Osteocyte (in vitro differentiated cells): ENCODE results near the gene AMN1. TPM values are rescaled to one million over a fixed set of nuclear protein-coding genes. Genes with fewer than 3 reads are reported as not detected.
"Not testable (repeated sequence)": the region's sequence is repeated elsewhere in the genome, so short reads cannot be mapped to it uniquely, and the experiment has no call there.

ENCODE experiments used
- DNase-seq: peaks from one replicate; pipeline ENCODE4 v3.0.0; 2021; ENCODE audit warnings: mixed read lengths; ENCODE audit not compliant: unreplicated experiment; ENCODE audit errors: extremely low spot score
- H3K27ac Mint-ChIP-seq: one replicate; pipeline ENCODE4 v1.8.0; 2021; ENCODE audit warnings: mild to moderate bottlenecking, mixed read lengths; ENCODE audit not compliant: unreplicated experiment
- H3K27me3 Mint-ChIP-seq: one replicate; pipeline ENCODE4 v1.8.0; 2021; ENCODE audit warnings: mixed read lengths; ENCODE audit not compliant: unreplicated experiment
- H3K36me3 Mint-ChIP-seq: one replicate; pipeline ENCODE4 v1.8.0; 2021; ENCODE audit warnings: mixed read lengths; ENCODE audit not compliant: unreplicated experiment
- H3K4me1 Mint-ChIP-seq: one replicate; pipeline ENCODE4 v1.8.0; 2021; ENCODE audit warnings: mixed read lengths; ENCODE audit not compliant: unreplicated experiment
- H3K4me3 Mint-ChIP-seq: one replicate; pipeline ENCODE4 v1.8.0; 2021; ENCODE audit warnings: mild to moderate bottlenecking, moderate library complexity, mixed read lengths; ENCODE audit not compliant: unreplicated experiment
- H3K9me3 Mint-ChIP-seq: one replicate; pipeline ENCODE4 v1.8.0; 2021; ENCODE audit warnings: mixed read lengths; ENCODE audit not compliant: unreplicated experiment
- total RNA-seq: library from RNA; stranded (reverse); gene quantifications from 2 replicates; pipeline ENCODE4 v1.2.1, GENCODE V29; 2021
- TF ChIP-seq, protein P1 (sequence below): fragments of 200-600 bp; sonication (generic); IDR thresholded peaks from 2 replicates; pipeline ENCODE4 v1.5.0; 2021; ENCODE audit warnings: antibody characterized with exemption, mild to moderate bottlenecking, moderate library complexity

The AMN1 gene
- total RNA-seq, 1 donor from 2014 or later, result 8.5 TPM

- H3K4me1 Mint-ChIP-seq, result no peaks in the 10 kb centered on the region
- no peaks in the 10 kb centered on the region for H3K36me3 Mint-ChIP-seq
- H3K27me3 Mint-ChIP-seq, result peaks cover 13% of the 10 kb centered on the region
- TF ChIP-seq, protein P1, sequence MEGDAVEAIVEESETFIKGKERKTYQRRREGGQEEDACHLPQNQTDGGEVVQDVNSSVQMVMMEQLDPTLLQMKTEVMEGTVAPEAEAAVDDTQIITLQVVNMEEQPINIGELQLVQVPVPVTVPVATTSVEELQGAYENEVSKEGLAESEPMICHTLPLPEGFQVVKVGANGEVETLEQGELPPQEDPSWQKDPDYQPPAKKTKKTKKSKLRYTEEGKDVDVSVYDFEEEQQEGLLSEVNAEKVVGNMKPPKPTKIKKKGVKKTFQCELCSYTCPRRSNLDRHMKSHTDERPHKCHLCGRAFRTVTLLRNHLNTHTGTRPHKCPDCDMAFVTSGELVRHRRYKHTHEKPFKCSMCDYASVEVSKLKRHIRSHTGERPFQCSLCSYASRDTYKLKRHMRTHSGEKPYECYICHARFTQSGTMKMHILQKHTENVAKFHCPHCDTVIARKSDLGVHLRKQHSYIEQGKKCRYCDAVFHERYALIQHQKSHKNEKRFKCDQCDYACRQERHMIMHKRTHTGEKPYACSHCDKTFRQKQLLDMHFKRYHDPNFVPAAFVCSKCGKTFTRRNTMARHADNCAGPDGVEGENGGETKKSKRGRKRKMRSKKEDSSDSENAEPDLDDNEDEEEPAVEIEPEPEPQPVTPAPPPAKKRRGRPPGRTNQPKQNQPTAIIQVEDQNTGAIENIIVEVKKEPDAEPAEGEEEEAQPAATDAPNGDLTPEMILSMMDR, result no peak
- H3K9me3 Mint-ChIP-seq, result no peaks in the 10 kb centered on the region
- H3K27ac Mint-ChIP-seq, result no peak overlapping the region
- no peak overlapping the region for H3K4me3 Mint-ChIP-seq
- no peak for DNase-seq
These were observed 39.2 kb upstream of the AMN1 start for GRCh38 chr12:31768046-31768445.

GRCh38 chr12:31765931-31766330 lies 37.1 kb upstream of the AMN1 start:
- Mint-ChIP-seq H3K27me3 (peaks cover 3% of the 10 kb centered on the region), H3K36me3 (no peaks in the 10 kb centered on the region), H3K4me3 (no peak overlapping the region), H3K4me1 (no peaks in the 10 kb centered on the region), H3K9me3 (peaks cover 4% of the 10 kb centered on the region), H3K27ac (no peak overlapping the region)
- TF ChIP-seq, protein P1, result no peak
- no peak for DNase-seq

DNA sequence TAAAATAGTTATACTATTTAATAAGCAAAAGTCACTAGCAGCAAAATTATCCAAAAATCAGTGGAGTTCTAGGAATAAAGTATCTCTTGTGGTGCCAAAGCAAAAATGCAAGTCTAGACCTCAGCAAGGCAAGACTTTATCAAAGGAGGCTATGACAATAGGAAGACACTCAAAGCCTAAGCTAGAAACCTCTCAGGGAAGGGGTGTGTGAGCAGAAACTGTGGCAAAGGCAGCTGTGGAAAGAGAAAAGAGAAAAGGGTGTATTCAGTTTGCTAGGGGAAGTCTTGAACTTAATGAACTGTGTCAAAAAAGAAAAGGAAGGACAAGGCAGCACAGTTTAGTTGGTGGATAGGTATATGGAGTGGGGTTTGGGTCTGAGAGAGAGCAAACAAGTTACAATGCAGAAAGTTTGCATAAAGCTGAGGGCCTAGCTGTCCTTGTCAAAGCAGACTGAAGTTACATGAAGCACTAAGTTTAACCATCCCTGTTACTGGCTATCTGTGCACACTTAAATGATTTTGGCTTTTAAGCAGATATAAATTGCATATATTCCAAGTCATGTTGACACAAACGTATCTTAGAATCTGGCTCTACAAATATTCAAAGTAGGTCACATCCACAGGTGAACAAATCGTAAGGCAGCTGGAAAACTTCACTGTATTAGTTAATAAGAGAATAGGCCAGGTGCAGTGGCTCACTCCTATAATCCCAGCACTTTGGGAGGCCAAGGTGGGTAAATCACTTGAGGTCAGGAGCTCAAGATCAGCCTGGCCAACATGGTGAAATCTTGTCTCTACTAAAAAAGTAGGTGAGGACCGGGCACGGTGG lies 31.0 kb upstream of the AMN1 start:
- Mint-ChIP-seq H3K36me3 (no peaks in the 10 kb centered on the region), H3K27ac (no peak overlapping the region), H3K4me1 (no peaks in the 10 kb centered on the region), H3K9me3 (peaks cover 4% of the 10 kb centered on the region), H3K4me3 (no peak overlapping the region), H3K27me3 (peaks cover 3% of the 10 kb centered on the region)
- DNase-seq, result no peak
- TF ChIP-seq, protein P1, result no peak

GRCh38 chr12:31758297-31758696 lies 29.5 kb upstream of the AMN1 start:
- not testable (repeated sequence) for H3K27ac Mint-ChIP-seq, H3K36me3 Mint-ChIP-seq, H3K27me3 Mint-ChIP-seq, DNase-seq, H3K4me1 Mint-ChIP-seq, H3K4me3 Mint-ChIP-seq, H3K9me3 Mint-ChIP-seq

DNA sequence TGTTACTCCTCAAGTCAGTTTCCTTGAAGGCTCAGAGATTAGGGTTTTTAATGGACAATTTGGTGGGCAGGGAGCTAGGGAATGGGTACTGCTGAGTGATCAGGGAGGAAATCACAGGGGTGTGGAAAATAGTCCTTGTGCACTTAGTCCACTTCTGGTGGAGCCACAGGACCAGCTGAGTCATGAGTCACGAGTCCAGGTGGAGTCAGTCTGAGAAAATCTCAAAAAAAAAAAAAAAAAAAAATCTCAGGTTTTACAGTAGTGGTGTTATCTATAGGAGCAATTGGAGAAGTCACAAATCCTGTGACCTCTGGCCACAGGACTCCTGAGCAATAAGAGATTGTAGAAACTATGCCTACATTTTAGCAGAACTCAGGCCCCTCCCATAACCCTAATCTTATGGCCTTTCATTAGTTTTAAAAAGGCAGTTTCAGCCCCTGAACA lies 28.2 kb upstream of the AMN1 start:
- no peaks in the 10 kb centered on the region for H3K9me3 Mint-ChIP-seq
- H3K36me3 Mint-ChIP-seq, result no peaks in the 10 kb centered on the region
- H3K4me1 Mint-ChIP-seq, result no peaks in the 10 kb centered on the region
- H3K27me3 Mint-ChIP-seq, result peaks cover 3% of the 10 kb centered on the region
- TF ChIP-seq, protein P1, result no peak
- no peak overlapping the region for H3K4me3 Mint-ChIP-seq
- DNase-seq, result no peak
- no peak overlapping the region for H3K27ac Mint-ChIP-seq
